PFSK-1 (cell line): ENCODE measurements around the gene SF3B5.

Experiments
- POLR2AphosphoS5 ChIP-seq: IDR thresholded peaks from 2 replicates; pipeline ENCODE4 v1.6.1; 2012; ENCODE audit warnings: low read depth, mild to moderate bottlenecking, control low read depth, low read length, moderate library complexity
- REST ChIP-seq, 2 experiments: IDR thresholded peaks; 2 replicates each; pipeline versions ENCODE4 v1.6.1 to v1.8.0; 2011 to 2012; ENCODE audit warnings: low read depth in 2 of 2, low read length in 2 of 2, control low read depth in 1 of 2, inconsistent platforms in 1 of 2, mild to moderate bottlenecking in 1 of 2, moderate library complexity in 1 of 2; ENCODE audit not compliant: insufficient read depth in 1 of 2
- SIN3A ChIP-seq: IDR thresholded peaks from 2 replicates; pipeline ENCODE4 v1.6.1; 2012; ENCODE audit warnings: mild to moderate bottlenecking, low read length, moderate library complexity, borderline replicate concordance; ENCODE audit not compliant: insufficient read depth
- TAF1 ChIP-seq: IDR thresholded peaks from 2 replicates; pipeline ENCODE4 v1.6.1; 2012; ENCODE audit warnings: low read length, control low read depth, borderline replicate concordance; ENCODE audit not compliant: insufficient read depth

DNA sequence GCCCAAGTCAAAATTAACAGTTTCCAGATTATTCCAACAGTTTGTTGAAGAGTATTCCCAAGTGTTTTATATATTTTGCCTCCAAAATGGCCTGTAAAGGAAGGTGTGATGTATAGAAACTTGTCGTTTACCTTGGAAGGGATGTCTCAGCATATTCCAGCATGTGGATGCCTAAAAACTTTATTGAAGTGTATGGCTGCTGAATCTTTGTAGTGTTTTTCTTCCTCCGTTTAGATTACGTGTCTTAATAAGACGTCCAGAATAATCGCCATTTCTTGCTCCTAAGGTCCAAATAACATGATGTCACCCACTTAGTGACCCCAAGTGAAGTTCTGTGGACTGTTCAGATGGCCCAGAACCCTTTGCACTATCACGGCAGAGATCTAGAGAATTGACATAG lies 18.0 kb upstream of the SF3B5 start:
- no peak for TF ChIP-seq TAF1
- no peak for TF ChIP-seq SIN3A
- TF ChIP-seq POLR2AphosphoS5 = no peak
- no peak for TF ChIP-seq REST (IDR thresholded peaks at IDR 0.05; ENCODE audit: insufficient read depth in 1 of 2, low read depth in 2 of 2, low read length in 2 of 2)
